Renal pelvis (tissue), 4 donors: ENCODE measurements around the gene KCNMA1. TPM values are rescaled to one million over a fixed set of nuclear protein-coding genes. Genes with fewer than 3 reads are reported as not detected.
"Not testable (repeated sequence)": the region's sequence is repeated elsewhere in the genome, so short reads cannot be mapped to it uniquely, and the experiment has no call there.

ENCODE experiments used
- DNase-seq: peaks from one replicate; pipeline ENCODE4 v3.0.0-alpha.2; 2013
- polyA plus RNA-seq, 3 donors: library from polyadenylated mRNA; unstranded; fragments of 120-200 nt; gene quantifications; one replicate each; pipeline ENCODE4 v1.2.1, GENCODE V29; 2013; ENCODE audit not compliant: insufficient read length in 3 of 3

Gene KCNMA1
- polyA plus RNA-seq, 3 donors: 3.2 to 3.9 (median 3.4) TPM

GRCh38 chr10:77664696-77665095 is 27.1 kb upstream of the KCNMA1 start:
- no peak for DNase-seq

DNA sequence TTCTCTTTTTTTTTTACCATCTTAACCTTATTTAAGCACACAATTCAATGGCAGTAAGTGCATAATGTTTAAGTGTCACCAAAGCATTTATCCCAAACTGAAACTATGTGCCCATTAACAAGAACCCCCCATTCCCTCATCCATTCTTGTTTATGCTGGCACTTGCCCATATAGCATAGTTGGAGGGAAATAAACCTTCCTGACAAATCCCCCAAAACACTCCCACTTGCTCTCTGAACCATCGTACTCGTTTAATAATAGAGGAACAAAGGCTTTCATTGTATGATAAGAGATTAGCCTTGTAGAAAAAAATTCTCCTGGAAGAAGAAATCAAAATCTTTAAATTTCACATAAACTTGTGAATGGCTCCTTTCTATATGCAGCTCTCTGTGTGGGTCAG is 26.4 kb upstream of the KCNMA1 start:
- no peak for DNase-seq

DNA sequence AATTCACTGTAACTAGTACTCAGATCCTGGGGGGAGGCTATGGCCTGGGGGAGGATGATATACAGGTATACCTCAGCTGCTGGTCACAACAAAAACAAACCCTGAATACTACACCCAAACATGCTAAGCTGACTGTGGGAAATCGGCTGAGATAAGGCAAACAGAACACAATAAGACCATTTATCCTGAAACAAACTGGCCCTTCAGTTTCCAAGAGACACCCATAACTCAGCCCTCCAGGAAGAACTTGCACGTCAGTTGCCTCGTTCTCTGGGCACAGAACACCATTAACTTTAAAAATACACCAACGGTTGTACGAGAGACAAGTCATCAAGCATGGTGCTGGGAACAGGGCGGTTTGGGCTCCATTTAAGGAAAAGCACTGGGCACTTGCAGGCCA is 24.1 kb upstream of the KCNMA1 start:
- no peak for DNase-seq

DNA sequence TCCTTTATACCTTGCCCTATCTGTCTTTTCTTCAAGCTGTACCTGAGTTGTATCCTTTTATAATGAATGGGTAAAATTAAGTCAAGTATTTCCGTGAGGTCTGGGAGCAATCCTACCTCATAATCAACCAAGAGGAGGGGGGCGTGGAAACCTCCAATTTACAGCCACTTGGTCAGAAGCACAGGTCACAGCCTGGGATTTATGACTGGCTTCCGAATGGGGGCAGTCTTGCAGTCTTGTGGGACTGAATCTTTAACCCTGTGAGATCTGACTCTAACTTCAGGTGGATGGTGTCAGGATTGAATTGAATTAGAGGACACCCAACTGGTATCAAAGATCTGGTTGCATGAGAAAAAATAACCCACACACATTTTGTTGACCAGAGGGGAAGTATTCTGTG is 23.5 kb upstream of the KCNMA1 start:
- DNase-seq: no peak

GRCh38 chr10:77659046-77659670 is 21.6 kb upstream of the KCNMA1 start:
- not testable (repeated sequence) for DNase-seq

DNA sequence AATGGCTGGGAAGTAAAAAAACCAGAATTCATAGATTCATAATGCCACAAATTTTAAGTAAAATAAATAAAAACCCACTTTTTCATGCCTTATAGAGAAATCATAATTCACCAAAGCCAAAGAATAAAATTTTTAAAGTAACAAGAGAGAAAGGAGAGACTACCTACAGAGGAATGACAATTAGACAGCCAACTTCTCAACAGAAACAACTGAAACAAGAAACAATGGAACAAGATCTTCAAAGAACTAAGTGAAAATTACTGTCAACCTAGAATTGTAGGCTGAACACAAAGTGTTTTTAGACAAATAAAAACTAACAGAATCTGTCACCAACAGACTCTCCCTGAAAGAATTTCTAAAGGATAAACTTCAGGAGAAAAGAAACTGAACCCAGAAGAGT is 15.6 kb upstream of the KCNMA1 start:
- no peak for DNase-seq

- no peak for DNase-seq
Measured at GRCh38 chr10:77649333-77650331, 12.0 kb upstream of the KCNMA1 start.

GRCh38 chr10:77648472-77648871 is 10.9 kb upstream of the KCNMA1 start:
- no peak for DNase-seq

- DNase-seq: no peak
Measured at GRCh38 chr10:77647543-77648293, 10.1 kb upstream of the KCNMA1 start.

GRCh38 chr10:77644557-77645243 is 7.1 kb upstream of the KCNMA1 start:
- no peak for DNase-seq

DNA sequence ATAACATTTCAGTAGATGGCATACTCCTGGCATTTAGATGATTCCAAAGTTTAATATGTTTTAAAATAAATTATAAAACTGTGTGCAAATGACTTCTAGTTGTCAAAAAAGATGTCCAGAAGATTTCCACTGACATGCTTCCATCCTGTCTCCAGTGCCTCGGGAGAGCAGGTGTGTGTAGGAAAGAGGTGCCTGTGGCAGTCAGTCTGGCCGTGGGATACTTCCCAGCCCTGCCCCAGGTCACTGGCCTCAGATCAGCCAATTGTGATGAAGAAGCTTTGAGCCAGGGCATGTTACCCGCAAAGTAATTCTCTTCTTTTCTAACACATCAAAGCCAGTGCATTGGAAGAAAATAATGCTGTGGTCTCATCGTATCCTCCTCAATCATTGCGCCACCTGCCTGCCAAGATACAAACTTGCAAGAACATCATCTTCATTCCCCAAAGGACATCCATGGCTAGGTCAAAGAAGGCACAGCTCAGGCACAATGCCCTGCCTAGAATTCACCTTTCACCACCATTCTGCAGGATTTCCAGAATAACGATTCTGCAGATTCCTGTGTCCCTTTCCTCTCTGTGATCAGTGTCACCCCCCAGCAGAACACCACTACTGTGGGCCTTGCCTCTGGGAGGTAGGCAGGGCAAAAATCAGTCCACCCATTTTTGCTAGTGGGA is 6.3 kb upstream of the KCNMA1 start:
- DNase-seq: no peak

DNA sequence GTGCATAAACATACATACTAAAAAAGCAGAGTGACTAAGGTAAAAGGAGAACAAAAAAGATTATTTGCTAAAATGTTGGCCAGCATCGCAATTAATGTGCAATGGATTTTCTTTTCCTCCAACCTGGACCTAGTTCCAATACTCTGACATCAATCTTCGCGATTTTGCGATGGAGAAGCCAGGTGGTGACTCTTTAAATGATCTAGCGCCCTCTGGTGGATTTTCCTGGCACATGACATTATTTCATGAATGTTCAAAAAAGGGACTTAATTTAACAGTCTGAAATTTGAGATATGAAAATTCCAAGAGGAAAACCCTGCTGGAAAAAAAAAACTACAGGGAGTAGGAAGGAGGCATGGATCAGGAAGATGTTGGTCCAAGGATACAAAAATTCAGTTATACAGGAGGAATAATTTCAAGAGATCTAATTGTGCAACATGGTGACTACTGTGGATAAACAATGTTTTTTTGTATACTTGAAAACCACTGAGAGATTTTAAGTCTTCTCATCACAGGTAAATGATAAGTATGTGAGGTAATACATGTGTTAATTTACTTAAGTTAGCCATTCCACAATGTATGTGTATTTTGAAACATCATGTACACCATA is 4.3 kb upstream of the KCNMA1 start:
- peak; percentile 73 for DNase-seq

- DNase-seq: no peak
Measured at GRCh38 chr10:77641344-77641743, 3.7 kb upstream of the KCNMA1 start.

- no peak for DNase-seq
Measured at GRCh38 chr10:77640167-77640566, 2.6 kb upstream of the KCNMA1 start.

GRCh38 chr10:77639756-77640155 is 2.1 kb upstream of the KCNMA1 start:
- DNase-seq: no peak

DNA sequence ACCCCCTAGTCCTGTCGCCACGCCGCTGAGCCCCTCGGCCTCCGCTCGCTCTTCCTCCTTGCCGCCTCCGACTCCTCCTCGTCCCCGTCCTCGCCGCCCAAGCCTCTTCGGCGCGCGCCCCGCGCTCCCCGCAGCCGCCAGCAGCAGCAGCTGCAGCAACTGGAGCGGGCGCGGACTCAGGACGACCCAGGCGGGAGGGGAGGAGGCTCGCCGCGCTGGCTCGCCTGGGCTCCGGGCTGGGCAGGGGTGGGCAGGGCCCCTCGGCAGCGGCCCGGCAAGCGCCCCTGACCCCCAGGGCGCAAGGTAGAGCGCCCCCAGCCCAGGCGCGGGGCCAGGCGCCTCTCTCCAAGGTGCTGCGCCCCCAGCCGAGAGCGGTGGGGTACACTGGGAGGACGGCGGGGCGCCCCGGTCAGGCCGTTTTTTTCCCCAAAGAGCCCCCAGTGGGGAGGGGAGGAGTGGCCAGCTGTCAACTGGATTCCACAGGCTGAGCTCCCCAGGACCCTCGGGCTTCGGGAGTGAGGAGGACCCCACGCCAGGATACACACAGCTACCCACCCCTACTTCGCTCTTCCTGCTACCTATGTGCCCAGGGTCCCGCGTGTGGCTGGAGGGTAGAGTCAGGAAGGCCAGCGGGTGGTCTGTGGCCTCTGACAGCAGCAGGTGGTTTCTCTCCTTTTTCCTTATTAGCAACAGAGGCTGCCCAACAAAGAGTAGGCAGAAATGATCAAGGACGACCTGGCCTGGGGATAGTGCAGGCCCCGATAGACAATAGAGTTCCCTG is 903 bp upstream of the KCNMA1 start:
- no peak for DNase-seq

DNA sequence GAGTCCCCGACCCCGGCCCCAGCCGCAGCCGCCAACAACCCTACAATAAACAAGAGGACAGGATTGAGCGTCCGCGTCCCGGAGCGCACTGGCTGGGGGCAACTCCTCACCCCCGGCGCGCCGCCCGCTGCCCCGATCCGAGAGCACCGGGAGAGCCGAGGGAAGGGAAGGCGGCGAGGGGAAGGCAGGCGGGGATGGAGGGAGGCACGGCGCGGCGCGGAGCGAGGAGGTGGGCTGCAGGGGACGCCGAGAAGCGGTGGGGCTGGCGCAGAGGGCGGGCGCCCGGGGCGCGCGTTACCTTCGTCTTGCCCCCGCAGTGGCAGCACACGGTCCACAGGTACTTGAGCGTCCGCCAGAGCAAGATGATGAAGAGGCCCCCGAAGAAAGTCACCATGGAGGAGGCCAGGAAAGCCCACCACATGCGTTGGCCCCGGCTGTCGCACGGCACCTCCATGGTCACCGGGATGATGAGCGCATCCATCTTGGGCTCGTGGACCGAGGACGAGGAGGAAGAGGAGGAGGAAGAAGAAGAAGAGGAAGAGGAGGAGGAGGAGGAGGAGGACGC is 559 bp downstream of the KCNMA1 start:
- DNase-seq: no peak

- no peak for DNase-seq
Measured at GRCh38 chr10:77636282-77636966, 1.2 kb downstream of the KCNMA1 start.
